Gastrocnemius medialis (tissue), 4 donors: Measurements from ENCODE around the gene FCHO2.

ENCODE experiments used
- CTCF ChIP-seq, 5 experiments: fragments of 450-650 bp in 3 of 5; fragments of 200-600 bp in 2 of 5; sonication (generic) in 2 of 5; IDR thresholded peaks in 4 of 5; conservative IDR thresholded peaks in 1 of 5; 1 replicate in 4 of 5; 2 replicates in 1 of 5; pipeline ENCODE4 v1.5.1; 2016 to 2019; ENCODE audit warnings: antibody characterized with exemption in 5 of 5, mild to moderate bottlenecking in 3 of 5, moderate library complexity in 3 of 5
- POLR2A ChIP-seq, 2 donors: fragments of 450-650 bp; IDR thresholded peaks; one replicate each; pipeline ENCODE4 v1.6.1; 2017; ENCODE audit warnings: antibody characterized with exemption in 2 of 2, mild to moderate bottlenecking in 2 of 2, moderate library complexity in 2 of 2

- TF ChIP-seq CTCF (IDR thresholded peaks at IDR 0.05 in 4 of 5, conservative IDR thresholded peaks at IDR 0.05 in 1 of 5) (no peak), POLR2A (IDR thresholded peaks at IDR 0.05) (no peak)
Observed at GRCh38 chr5:73135429-73136054, 179.7 kb downstream of the FCHO2 start.
